Choroid plexus epithelial cell (primary cell): ENCODE data around the gene MSL3B.
"Not testable (repeated sequence)": the region's sequence is repeated elsewhere in the genome, so short reads cannot be mapped to it uniquely, and the experiment has no call there.

ENCODE experiments used
- DNase-seq: peaks from one replicate; pipeline ENCODE4 v3.0.0-alpha.2; 2010; ENCODE audit warnings: low read depth
- H3K4me3 ChIP-seq: 2 replicates; pipeline ENCODE4 v1.5.1; 2011; ENCODE audit warnings: low read depth, mild to moderate bottlenecking, control low read depth, low read length, moderate library complexity
- CTCF ChIP-seq: conservative IDR thresholded peaks from 2 replicates; pipeline ENCODE4 v1.5.1; 2011; ENCODE audit warnings: low read depth, mild to moderate bottlenecking, control low read depth, inconsistent platforms, low read length, moderate library complexity

MSL3B gene

GRCh38 chr2:233901367-233901766, 33.2 kb upstream of the MSL3B start:
- H3K4me3 ChIP-seq: no peak overlapping the region
- TF ChIP-seq CTCF: no peak
- no peak for DNase-seq

GRCh38 chr2:233896253-233896652, 28.1 kb upstream of the MSL3B start:
- DNase-seq, H3K4me3 ChIP-seq: not testable (repeated sequence)

GRCh38 chr2:233892793-233893192, 24.6 kb upstream of the MSL3B start:
- no peak for DNase-seq
- H3K4me3 ChIP-seq: no peak overlapping the region
- no peak for TF ChIP-seq CTCF

GRCh38 chr2:233882353-233882752, 14.2 kb upstream of the MSL3B start:
- no peak for TF ChIP-seq CTCF
- no peak overlapping the region for H3K4me3 ChIP-seq
- DNase-seq: peak; percentile 4

- DNase-seq, H3K4me3 ChIP-seq: not testable (repeated sequence)
These were observed 3.9 kb upstream of the MSL3B start for GRCh38 chr2:233872125-233872524.

- no peak for DNase-seq
- H3K4me3 ChIP-seq: no peak overlapping the region
- no peak for TF ChIP-seq CTCF
These were observed 3.2 kb upstream of the MSL3B start for GRCh38 chr2:233871432-233871831.

- no peak overlapping the region for H3K4me3 ChIP-seq
- DNase-seq: no peak
- no peak for TF ChIP-seq CTCF
These were observed 1.7 kb downstream of the MSL3B start for GRCh38 chr2:233866479-233866878.

GRCh38 chr2:233865838-233866237, 2.3 kb downstream of the MSL3B start:
- no peak for DNase-seq
- peak; percentile 39 for TF ChIP-seq CTCF
- no peak overlapping the region for H3K4me3 ChIP-seq
